NCI-H2227 (cell line): ENCODE data around the gene GNPTG.

Experiments used
- DNase-seq: peaks from one replicate; lab custom pipeline; 2025; ENCODE audit not compliant: unreplicated experiment; lab: John Stamatoyannopoulos, UW

The GNPTG gene

DNA sequence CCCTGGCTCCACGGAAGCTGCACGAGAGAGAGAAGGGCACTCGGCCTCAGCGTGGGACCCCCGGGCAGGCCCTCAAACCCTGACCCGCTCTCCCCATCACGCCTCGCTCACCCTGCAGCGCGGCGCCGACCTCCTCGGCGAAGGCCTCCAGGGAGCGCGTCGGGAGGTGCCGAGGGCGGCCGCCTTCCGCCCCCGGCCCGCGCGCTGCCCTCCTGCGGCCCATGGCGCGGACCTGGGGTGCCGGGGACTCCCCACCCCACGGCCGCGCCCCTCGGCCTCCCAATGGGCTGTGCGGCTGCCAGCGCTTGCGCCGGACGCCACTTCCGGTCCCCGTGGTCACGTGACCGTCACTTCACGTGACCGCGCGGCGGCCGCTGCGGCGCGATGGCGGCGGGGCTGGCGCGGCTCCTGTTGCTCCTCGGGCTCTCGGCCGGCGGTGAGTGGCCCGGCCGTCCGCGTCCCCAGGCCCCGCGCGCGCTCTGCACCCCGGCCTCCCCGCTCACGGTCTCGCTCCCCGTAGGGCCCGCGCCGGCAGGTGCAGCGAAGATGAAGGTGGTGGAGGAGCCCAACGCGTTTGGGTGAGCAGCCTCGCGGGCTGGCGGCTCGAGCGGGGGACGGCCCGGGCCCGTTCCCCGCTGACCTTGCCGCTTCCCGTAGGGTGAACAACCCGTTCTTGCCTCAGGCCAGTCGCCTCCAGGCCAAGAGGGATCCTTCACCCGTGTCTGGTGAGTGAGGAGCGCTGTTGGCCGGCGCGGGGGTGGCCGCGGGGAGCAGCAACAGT, at the start of gene GNPTG, which contains the start of gene TSR3:
Gene GNPTG, plus strand, starts transcription at position 350 of the 781 bp plus-strand sequence. Its CDS starts 35 bp downstream, at position 385.
Gene TSR3, minus strand, starts transcription at position 297 of the 781 bp plus-strand sequence. Its CDS starts 74 bp downstream, at position 223.
- DNase-seq: peak; percentile 96

DNA sequence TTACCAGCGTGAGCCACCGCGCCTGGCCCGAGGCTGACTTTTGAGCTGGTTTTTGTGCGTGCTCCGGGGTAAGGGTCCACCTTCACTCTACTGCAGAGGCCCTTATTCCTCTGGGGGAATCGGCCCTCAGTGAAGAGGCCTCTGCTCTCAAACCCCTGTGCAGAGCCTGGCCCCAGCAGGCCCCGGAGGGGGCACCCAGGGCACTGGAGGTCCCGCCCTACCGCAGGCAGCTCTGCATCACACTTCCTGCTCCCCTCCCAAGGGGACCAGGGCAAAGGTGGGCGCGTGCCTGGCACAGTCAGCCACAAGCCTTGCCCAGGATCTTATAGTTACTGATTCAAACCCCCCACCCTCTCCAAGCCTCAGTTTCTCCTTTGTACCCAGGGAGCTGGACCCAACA, 45.9 kb upstream of the GNPTG start:
- no peak for DNase-seq

DNA sequence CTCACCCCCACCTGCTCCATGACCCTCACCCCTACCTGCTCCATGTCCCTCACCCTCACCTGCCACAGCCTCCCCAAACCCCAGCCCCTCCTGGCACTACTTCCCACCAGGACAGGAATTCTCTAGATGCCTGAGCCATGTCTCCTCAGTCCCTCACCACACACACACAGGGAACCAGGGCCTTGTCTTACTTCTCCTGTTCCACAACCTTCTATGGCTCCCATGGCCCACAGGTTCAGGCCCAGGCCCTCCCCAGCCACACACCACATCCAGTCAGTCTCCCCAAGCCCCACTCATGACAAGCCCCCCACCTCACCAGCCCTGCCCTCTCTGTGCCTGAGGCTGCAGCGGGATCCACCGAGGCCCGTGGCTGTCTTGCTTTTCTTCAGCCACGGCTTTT, 45.4 kb upstream of the GNPTG start:
- DNase-seq: no peak

- no peak for DNase-seq
Measured at GRCh38 chr16:1308036-1308976, 43.4 kb upstream of the GNPTG start.

DNA sequence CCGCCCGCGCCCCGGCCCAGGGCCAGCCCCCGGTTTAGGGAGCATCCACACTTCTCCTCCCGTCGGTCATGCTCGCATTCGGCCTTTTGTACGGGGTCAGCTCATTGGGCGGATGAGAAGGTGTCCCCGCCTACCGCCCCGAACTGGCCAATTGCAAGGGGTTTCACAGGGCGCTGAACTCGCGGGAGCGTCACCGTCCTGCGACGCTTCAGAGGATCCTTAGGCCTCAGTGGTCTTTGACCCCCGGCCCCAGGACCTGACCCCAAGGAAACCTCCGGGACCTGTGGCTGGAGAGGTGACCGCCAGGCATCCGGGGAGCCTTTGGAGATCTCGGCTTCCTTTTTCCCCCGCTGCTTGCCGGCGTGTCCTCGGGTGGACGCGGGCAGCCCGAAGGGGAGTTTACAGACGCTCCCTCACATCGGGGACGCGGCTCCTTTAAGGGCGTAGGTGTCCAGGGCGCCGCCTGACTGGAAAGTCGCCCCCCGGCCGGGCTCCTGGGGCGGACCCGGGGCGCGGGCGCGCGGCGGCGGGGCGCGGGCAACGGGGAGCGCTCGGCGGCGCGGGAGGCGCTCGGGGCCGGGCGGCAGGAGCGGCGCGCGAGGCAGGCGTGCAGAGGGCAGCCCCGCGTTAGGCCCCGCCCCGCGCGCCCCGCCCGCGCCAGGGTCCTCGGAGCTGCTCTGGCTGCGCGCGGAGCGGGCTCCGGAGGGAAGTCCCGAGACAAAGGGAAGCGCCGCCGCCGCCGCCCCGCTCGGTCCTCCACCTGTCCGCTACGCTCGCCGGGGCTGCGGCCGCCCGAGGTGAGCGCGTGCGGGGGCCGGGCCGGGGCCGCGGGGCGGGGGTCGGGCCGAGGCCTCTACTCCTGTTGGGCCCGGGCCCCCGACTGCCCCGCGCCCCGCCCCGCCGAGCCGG, 42.5 kb upstream of the GNPTG start, which contains the start of gene UBE2I:
Gene UBE2I, plus strand, starts transcription at position 660 of the 909 bp plus-strand sequence. CDS start 4,395 bp downstream, outside the sequence.
- peak; percentile 98 for DNase-seq

DNA sequence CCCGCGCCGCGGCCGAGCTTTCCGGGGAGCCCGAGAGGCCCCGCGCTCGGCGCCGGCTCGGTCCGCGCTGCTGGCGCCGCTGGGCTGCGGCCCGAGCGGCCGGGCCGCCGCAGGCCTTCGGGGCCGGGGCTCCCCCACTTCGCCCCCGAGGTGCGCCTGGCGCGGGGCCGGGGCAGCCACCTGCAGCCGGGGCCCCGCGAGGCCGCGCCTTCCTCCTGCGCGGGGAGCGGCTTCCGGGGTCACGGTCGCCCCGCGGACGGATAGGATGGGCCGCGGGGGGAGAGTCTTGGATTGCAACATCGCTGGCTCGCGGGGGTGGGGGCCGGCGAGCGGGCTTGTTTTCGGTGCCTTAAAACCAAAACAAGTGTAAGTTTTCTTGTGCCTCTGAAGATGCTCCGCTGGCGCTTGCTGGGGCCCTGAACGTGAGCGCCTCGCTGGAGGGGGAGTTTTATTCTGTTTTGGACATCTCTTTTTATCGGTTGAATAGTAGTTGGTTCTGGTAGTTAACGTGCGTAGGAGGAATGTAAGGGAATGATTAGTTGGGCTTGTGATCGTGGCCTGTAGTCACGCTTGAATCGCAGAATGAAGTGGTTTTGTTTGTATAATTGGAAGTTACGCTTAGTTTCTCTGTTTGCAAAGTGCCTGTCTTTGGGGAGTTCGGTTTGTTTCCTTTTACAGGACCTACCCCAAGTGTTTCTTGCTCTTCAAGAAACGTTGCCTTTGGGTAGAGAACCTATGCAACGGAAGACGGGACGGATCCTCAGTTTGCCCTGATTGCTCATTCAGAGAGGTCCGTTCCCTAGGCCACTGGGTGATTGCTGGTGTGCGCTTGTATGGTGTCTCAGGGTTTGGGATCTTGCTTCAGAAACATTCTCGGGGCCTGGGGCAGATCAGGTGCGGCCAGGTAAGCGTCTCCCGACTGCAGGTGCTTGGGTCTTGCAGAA, 41.6 kb upstream of the GNPTG start:
- DNase-seq: peak; percentile 49

- no peak for DNase-seq
Measured at GRCh38 chr16:1310832-1311200, 40.9 kb upstream of the GNPTG start.

DNA sequence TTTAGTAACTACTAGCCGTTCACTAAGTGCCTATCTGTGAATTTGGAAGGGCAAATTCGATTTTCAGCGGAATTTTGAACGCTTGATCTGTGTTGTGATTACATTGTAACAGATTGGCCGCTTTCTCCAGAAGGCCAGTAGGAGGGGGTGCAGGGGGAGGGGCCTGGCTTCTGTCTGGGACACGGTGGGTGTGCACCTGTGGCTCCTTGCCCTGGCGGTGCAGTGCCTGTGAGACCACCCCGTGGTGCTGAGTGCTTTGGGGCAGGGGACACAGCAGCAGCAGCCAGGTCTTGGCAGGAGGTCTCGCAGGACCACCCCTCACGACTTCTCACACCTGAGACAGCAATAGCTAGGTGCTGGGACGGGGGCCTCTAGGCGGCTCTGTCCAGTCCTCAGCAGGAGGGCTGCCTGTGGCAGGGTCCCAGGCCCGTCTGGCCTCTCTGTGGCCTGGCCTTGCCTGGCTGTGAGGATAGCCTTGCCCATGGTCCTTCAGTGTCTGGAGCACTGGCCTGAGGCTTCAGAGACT, 40.5 kb upstream of the GNPTG start:
- DNase-seq: no peak

GRCh38 chr16:1311738-1312466, 39.8 kb upstream of the GNPTG start:
- DNase-seq: no peak

DNA sequence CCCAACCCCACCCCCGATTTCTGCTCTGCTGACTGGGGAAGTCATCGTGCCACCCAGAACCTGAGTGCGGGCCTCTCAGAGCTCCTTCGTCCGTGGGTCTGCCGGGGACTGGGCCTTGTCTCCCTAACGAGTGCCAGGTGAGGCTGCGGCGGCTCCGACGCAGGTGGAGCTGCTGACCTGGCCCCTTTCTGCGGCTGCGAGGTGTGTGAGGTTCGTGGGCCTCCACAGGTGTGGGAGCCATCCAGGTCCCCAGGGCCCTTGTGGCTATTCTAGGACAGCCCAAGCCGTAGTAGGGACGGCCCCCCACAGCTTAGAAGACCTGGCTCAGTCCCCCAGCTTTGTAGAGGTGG, 39.3 kb upstream of the GNPTG start:
- DNase-seq: no peak

DNA sequence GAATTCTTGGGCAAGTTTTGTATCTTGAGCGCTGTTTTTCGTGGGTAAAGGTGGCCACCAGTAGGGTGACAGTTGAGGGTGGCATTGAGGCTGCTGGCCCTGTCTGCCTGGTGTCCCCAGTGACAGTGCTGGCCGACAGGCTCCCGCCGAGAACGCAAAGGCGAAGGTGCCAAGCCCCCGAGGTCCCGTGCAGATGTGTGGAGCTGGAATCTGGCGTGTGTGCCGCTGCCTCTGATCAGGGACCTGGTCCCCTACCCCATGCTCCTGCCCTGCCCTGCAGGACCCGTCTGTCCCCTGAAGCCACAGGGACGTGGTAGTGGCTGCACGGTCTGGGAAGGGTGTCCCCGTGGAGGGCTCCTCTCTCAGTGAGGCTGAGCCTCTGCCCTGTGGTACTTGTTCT, 38.8 kb upstream of the GNPTG start:
- DNase-seq: no peak

GRCh38 chr16:1313721-1314369, 37.9 kb upstream of the GNPTG start:
- no peak for DNase-seq

GRCh38 chr16:1314399-1315068, 37.2 kb upstream of the GNPTG start:
- DNase-seq: no peak

DNA sequence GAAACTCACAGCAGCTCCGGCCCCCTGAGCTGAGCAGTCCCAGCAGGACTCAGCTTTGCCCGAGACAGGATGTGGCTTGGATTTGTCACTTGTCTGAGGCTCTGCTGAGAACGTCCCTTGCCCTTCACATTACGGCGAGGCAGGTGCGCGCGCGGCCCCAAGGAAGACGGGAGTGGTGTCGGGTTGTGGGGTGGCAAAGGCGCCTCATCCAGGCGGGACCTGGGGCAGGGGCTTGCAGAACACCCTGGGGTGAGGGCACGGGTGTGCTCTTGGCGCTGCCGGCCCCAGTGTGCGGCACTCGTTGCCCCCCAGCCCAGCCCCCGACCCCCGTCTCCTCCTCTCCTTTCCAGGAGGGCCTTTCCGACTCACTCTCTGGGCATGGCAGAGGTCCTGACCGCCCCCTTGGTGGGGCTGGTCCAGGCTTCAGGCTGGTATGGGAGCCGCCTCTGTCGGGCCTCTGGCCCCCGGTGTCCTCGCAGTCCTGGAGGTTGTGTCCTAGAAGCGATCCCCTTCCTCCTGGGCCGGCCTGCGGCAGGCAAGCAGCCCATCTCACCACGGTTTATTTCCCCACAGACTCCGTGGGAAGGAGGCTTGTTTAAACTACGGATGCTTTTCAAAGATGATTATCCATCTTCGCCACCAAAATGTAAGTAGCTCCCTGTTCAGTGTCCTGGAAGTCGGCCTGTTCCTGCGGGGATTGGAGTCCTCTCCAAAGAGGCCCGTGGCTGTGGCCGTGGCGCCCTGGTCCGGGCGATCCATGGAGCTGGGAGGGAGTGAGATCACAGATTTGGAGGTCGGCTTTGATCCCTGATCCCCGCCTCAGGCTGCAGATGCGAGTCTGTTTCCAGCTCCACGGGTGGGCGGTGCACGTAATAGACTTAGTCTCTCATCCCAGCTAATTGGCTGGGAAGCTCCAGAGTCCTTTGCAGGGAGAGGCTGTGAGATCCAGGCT, 36.4 kb upstream of the GNPTG start:
- DNase-seq: no peak

DNA sequence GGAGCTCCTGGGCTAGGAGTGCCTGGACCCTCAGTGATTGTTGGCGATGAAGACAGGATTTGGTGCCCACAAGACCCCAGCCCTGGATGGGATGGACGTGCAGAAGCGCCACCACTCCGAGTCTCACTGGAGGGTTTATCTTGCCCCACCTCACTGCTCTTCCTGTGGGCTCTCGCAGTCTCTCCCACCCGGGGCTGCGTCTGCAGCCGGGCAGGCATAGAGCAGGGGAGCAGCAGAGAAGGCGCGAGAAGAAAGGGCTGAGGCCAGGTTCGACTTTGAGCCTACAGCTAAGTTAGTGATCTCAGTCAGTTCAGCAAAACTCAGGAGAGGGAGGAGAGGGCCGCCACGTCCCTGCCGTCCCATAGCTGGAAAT, 35.7 kb upstream of the GNPTG start:
- no peak for DNase-seq

DNA sequence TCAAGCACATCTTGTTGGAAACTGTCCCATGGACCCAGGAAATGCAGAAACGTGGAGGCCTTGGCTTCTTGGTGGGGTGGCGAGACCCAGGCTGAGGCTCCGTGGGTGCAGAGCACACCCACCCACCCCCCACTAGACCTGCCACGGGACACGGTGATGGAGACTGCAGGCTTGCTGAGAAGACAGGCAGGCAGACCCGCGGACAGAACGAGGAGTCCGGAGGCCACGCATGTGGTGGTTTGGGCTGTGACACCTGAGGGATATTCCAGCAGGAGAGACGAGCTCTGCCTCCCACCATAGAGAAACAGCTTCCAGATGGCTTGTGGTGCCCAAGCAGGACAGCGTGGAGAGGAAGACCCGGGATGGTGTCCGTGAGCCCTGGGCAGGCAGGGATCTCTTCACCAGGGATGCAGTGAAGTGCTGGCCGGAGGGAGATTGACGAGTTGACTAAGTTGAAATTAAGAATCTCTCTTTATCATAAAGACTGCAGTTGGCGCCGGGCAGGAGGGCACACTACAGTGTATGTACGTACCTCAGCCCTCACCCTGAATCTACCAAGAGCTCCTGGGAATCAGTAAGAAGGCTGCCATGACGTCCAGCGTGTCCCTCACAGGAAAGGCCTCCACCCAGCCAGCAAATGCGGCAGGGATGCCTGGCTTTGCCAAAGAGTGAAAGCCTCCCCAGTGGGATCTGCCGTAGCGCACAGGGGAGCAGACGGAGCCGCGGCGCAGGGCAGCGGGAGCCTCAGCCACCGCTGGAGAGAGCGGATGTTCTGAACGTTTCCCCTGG, 34.1 kb upstream of the GNPTG start:
- DNase-seq: no peak
